A673 (cell line): ENCODE data around the gene SFTPA2. TPM values are rescaled to one million over a fixed set of nuclear protein-coding genes. Genes with fewer than 3 reads are reported as not detected.

Source experiments
- Bru-seq: library from RNA; stranded (reverse); fragments of 400-500 nt; gene quantifications from one replicate; lab custom pipeline; 2021; lab: Mats Ljungman, UMichigan
- BruChase-seq, 2 experiments: library from RNA; stranded (reverse); fragments of 400-500 nt; gene quantifications; one replicate each; lab custom pipeline; 2021; lab: Mats Ljungman, UMichigan
- BruUV-seq: library from RNA; stranded (reverse); fragments of 400-500 nt; replicated peaks from 2 replicates; lab custom pipeline; 2021; lab: Mats Ljungman, UMichigan
- CTCF ChIA-PET: fragments of 300-600 bp; sonication (Branson Sonifier 250); formaldehyde crosslinking; loops from one replicate; lab custom pipeline; 2022; ENCODE audit warnings: antibody characterized with exemption; lab: Charles Lee
- POLR2A ChIA-PET: fragments of 300-600 bp; sonication (Branson Sonifier 250); formaldehyde crosslinking; loops from one replicate; lab custom pipeline; 2022; ENCODE audit warnings: antibody characterized with exemption; ENCODE audit not compliant: low non-redundant PET; lab: Charles Lee
- DNase-seq: peaks from one replicate; pipeline ENCODE4 v3.0.0-alpha.2; 2015; ENCODE audit warnings: low spot score
- H3K27ac ChIP-seq: fragments of 200-600 bp; sonication (generic); 2 replicates; pipeline ENCODE4 v1.5.1; 2016; ENCODE audit warnings: mixed run types, low read depth, mild to moderate bottlenecking, mixed read lengths, antibody characterized with exemption, low read length; ENCODE audit not compliant: poor library complexity, severe bottlenecking
- H3K27me3 ChIP-seq: fragments of 200-600 bp; sonication (generic); replicated peaks from 2 replicates; pipeline ENCODE4 v1.6.1; 2017; ENCODE audit warnings: mixed run types, low read depth, mild to moderate bottlenecking, mixed read lengths, antibody characterized with exemption, low read length; ENCODE audit not compliant: insufficient read depth, poor library complexity
- H3K36me3 ChIP-seq: fragments of 200-600 bp; sonication (generic); 2 replicates; pipeline ENCODE4 v1.6.1; 2016; ENCODE audit warnings: mixed run types, mild to moderate bottlenecking, mixed read lengths, antibody characterized with exemption, low read length; ENCODE audit not compliant: insufficient read depth, poor library complexity, severe bottlenecking
- H3K4me1 ChIP-seq: fragments of 200-600 bp; sonication (generic); 2 replicates; pipeline ENCODE4 v1.6.1; 2017; ENCODE audit warnings: mixed run types, mild to moderate bottlenecking, mixed read lengths, antibody characterized with exemption, low read length; ENCODE audit not compliant: insufficient read depth, poor library complexity, severe bottlenecking
- H3K4me3 ChIP-seq: fragments of 200-600 bp; sonication (generic); 2 replicates; pipeline ENCODE4 v1.5.1; 2016; ENCODE audit warnings: low read depth, mixed run types, mild to moderate bottlenecking, mixed read lengths, low read length; ENCODE audit not compliant: poor library complexity, severe bottlenecking
- H3K9me3 ChIP-seq: fragments of 200-600 bp; sonication (generic); 2 replicates; pipeline ENCODE4 v1.6.1; 2016; ENCODE audit warnings: mixed run types, low read depth, mild to moderate bottlenecking, mixed read lengths, antibody characterized with exemption, low read length; ENCODE audit not compliant: poor library complexity, severe bottlenecking
- CTCF ChIP-seq: fragments of 300-800, 200-600 bp; sonication (generic); conservative IDR thresholded peaks from 2 replicates; pipeline ENCODE4 v1.5.1; 2017; ENCODE audit warnings: low read depth, mild to moderate bottlenecking, antibody characterized with exemption, low read length, moderate library complexity, mixed read lengths
- EZH2 ChIP-seq: fragments of 200-600 bp; sonication (generic); IDR thresholded peaks from 2 replicates; pipeline ENCODE4 v1.6.1; 2017; ENCODE audit warnings: borderline replicate concordance, low read depth, mild to moderate bottlenecking, mixed read lengths, antibody characterized with exemption, low read length; ENCODE audit not compliant: poor library complexity, severe bottlenecking
- intact Hi-C: fragments of 100-400 bp; cut with micrococcal nuclease; formaldehyde crosslinking; loops from one replicate; pipeline ENCODE4 v1.10.0; 2022; ENCODE audit not compliant: unreplicated experiment
- long read RNA-seq: library from polyadenylated mRNA; stranded (forward); transcript quantifications from one replicate; pipeline ENCODE4 v2.0.0, GENCODE V29; 2022
- total RNA-seq: library from RNA; stranded (reverse); gene quantifications from 2 replicates; pipeline ENCODE4 v1.2.3, GENCODE V29; 2021

Gene SFTPA2
- total RNA-seq, result not detected in 2 replicates
- Bru-seq, nascent RNA, result not detected
- BruChase-seq, experiment 1, labeled RNA remaining after a 2-hour chase, result not detected
- BruChase-seq, experiment 2, labeled RNA remaining after a 6-hour chase, result percentile 21 among the genes with signal in this experiment
- long read RNA-seq, result 0 reads

- no peak for TF ChIP-seq EZH2
- no peak for TF ChIP-seq CTCF
- Histone ChIP-seq H3K36me3 (no peaks in the 10 kb centered on the region), H3K9me3 (no peaks in the 10 kb centered on the region), H3K4me3 (no peak within 1 kb of the TSS), H3K27me3 (peaks cover 18% of the 10 kb centered on the region), H3K4me1 (no peaks in the 10 kb centered on the region), H3K27ac (no peak within 1 kb of the TSS)
- ChIA-PET POLR2A (no interaction called here), CTCF (no interaction called here)
- DNase-seq, result no peak
- BruUV-seq, result no TSS peak
- intact Hi-C loops, result no loop called here
These were observed at the start of gene SFTPA2 for GRCh38 chr10:79560160-79560709. Gene SFTPA2 (minus strand): TSS chr10:79560407. CDS start chr10:79559483, 924 bp downstream.

GRCh38 chr10:79608505-79609375 is 48.5 kb upstream of the SFTPA2 start:
- POLR2A ChIA-PET, result no interaction called here

More at GRCh38 chr10:79608505-79609375, 48.5 kb upstream of the SFTPA2 start:
- H3K36me3 ChIP-seq, result no peaks in the 10 kb centered on the region
- CTCF ChIA-PET, result no interaction called here
- TF ChIP-seq CTCF, result peak; percentile 68
- TF ChIP-seq EZH2, result no peak
- no peaks in the 10 kb centered on the region for H3K27me3 ChIP-seq
- DNase-seq, result peak; percentile 39
- BruUV-seq, result no TSS peak
- H3K27ac ChIP-seq, result no peak overlapping the region
- H3K4me3 ChIP-seq, result no peak overlapping the region
- no peaks in the 10 kb centered on the region for H3K9me3 ChIP-seq
- intact Hi-C loops, result loop anchor here (10.0 kb wide), 1 partner anchor 234 kb away; no protein-coding TSS in a partner anchor
- H3K4me1 ChIP-seq, result no peaks in the 10 kb centered on the region
